Raji (cell line): ENCODE measurements around the gene PLTP.

Experiments
- POLR2A ChIP-seq: IDR thresholded peaks from 2 replicates; pipeline ENCODE4 v1.6.1; 2011; ENCODE audit warnings: low read depth, low read length, control low read depth; ENCODE audit not compliant: insufficient read depth

The PLTP gene

GRCh38 chr20:45853484-45853883, 58.5 kb downstream of the PLTP start:
- TF ChIP-seq POLR2A: no peak

GRCh38 chr20:45852326-45852725, 59.6 kb downstream of the PLTP start:
- TF ChIP-seq POLR2A: no peak

GRCh38 chr20:45851501-45851900, 60.5 kb downstream of the PLTP start:
- no peak for TF ChIP-seq POLR2A

GRCh38 chr20:45850926-45851325, 61.0 kb downstream of the PLTP start:
- TF ChIP-seq POLR2A: no peak

GRCh38 chr20:45850238-45850637, 61.7 kb downstream of the PLTP start:
- no peak for TF ChIP-seq POLR2A

- TF ChIP-seq POLR2A: no peak
These were observed 62.9 kb downstream of the PLTP start for GRCh38 chr20:45848969-45849582.
